HepG2 (cell line): ENCODE results near the gene C1orf115. TPM values are rescaled to one million over a fixed set of nuclear protein-coding genes. Genes with fewer than 3 reads are reported as not detected.
"Not testable (repeated sequence)": the region's sequence is repeated elsewhere in the genome, so short reads cannot be mapped to it uniquely, and the experiment has no call there.

Source experiments
- ATAC-seq: fragments of 200-7000 bp; cut with Tn5 transposase; 3 replicates; pipeline ENCODE4 v1.9.1; 2020; ENCODE audit warnings: mild to moderate bottlenecking, moderate library complexity
- BruUV-seq: library from RNA; stranded (reverse); fragments of 400-500 nt; replicated peaks from 2 replicates; lab custom pipeline; 2021; lab: Mats Ljungman, UMichigan
- CTCF ChIA-PET: fragments of 300-600 bp; formaldehyde crosslinking; extraction: SDS; loops from one replicate; lab custom pipeline; 2021; ENCODE audit warnings: low total read pairs, inconsistent platforms, low intra/inter-chr PET ratio; lab: Yijun Ruan, JAX
- POLR2A ChIA-PET: fragments of 350-600 bp; sonication (Branson Sonifier 250); formaldehyde crosslinking; loops from one replicate; lab custom pipeline; 2020; ENCODE audit warnings: antibody characterized with exemption, inconsistent platforms; lab: Yijun Ruan, JAX
- DNase-seq: peaks from one replicate; pipeline ENCODE4 v3.0.0-alpha.2; 2015; ENCODE audit warnings: low spot score
- FAIRE-seq: peaks from 3 replicates; lab custom pipeline; 2011; peaks lifted over from hg19 to GRCh38; lab: Jason Lieb, UNC
- H2AFZ ChIP-seq: one replicate; pipeline ENCODE4 v1.6.1; 2011; ENCODE audit warnings: low read length, inconsistent platforms
- H3K27ac ChIP-seq: fragments of 300-600 bp; 3 replicates; pipeline ENCODE4 v1.8.0; 2011; ENCODE audit warnings: mixed run types, mild to moderate bottlenecking, mixed read lengths, low read length, inconsistent platforms; ENCODE audit not compliant: insufficient read depth; ENCODE audit errors: extremely low read length
- H3K27me3 ChIP-seq, 2 experiments: fragments of 200-600 bp in 1 of 2; 2 replicates in 1 of 2; 3 replicates in 1 of 2; pipeline versions ENCODE4 v1.6.0 to v1.8.0; 2011; ENCODE audit warnings: low read length in 2 of 2, mild to moderate bottlenecking in 2 of 2, moderate library complexity in 2 of 2, inconsistent platforms in 1 of 2; ENCODE audit not compliant: insufficient read depth in 2 of 2, control insufficient read depth in 1 of 2
- H3K36me3 ChIP-seq, 2 experiments: fragments of 200-600 bp in 1 of 2; replicated peaks in 1 of 2; 2 replicates in 1 of 2; 3 replicates in 1 of 2; pipeline versions ENCODE4 v1.5.1 to v1.8.0; 2011; ENCODE audit warnings: low read length in 2 of 2, inconsistent platforms in 1 of 2; ENCODE audit not compliant: insufficient read depth in 2 of 2, control insufficient read depth in 1 of 2
- H3K4me1 ChIP-seq: 2 replicates; pipeline ENCODE4 v1.5.1; 2012; ENCODE audit warnings: low read length, inconsistent platforms; ENCODE audit not compliant: insufficient read depth
- H3K4me2 ChIP-seq: 2 replicates; pipeline ENCODE4 v1.6.0; 2011; ENCODE audit warnings: low read depth, low read length, inconsistent platforms
- H3K4me3 ChIP-seq, 3 experiments: fragments of 200-600 bp in 1 of 3; sonication (generic), shearing (Covaris generic) in 1 of 3; replicated peaks in 1 of 3; 2 replicates each; pipeline ENCODE4 v1.5.1; 2011 to 2016; ENCODE audit warnings: low read length in 3 of 3, inconsistent platforms in 2 of 3, low read depth in 2 of 3, mild to moderate bottlenecking in 2 of 3, control low read depth in 1 of 3, mixed read lengths in 1 of 3; ENCODE audit not compliant: insufficient read depth in 1 of 3
- H3K79me2 ChIP-seq: one replicate; pipeline ENCODE4 v1.6.1; 2011; ENCODE audit warnings: low read length, inconsistent platforms; ENCODE audit not compliant: insufficient read depth
- H3K9ac ChIP-seq: 2 replicates; pipeline ENCODE4 v1.6.0; 2011; ENCODE audit warnings: mild to moderate bottlenecking, low read depth, low read length, inconsistent platforms; ENCODE audit not compliant: insufficient read depth
- H3K9me3 ChIP-seq: 2 replicates; pipeline ENCODE4 v1.5.1; 2012; ENCODE audit warnings: mild to moderate bottlenecking, low read length
- H4K20me1 ChIP-seq: 2 replicates; pipeline ENCODE4 v1.6.0; 2011; ENCODE audit warnings: inconsistent platforms, mild to moderate bottlenecking, low read length, moderate library complexity; ENCODE audit not compliant: insufficient read depth
- FOXP1 ChIP-seq, 2 experiments: fragments of 450-650 bp in 1 of 2; IDR thresholded peaks; 2 replicates each; pipeline ENCODE4 v1.6.1; 2017 to 2018; ENCODE audit warnings: antibody characterized with exemption in 1 of 2
- IKZF1 ChIP-seq: fragments of 450-650 bp; IDR thresholded peaks from 2 replicates; pipeline ENCODE4 v1.7.1; 2016
- NCOA5 ChIP-seq: sonication (generic); formaldehyde crosslinking; IDR thresholded peaks from 2 replicates; pipeline ENCODE4 v1.4.0; 2020; ENCODE audit warnings: missing genetic modification reagents
- NFKBIZ ChIP-seq: IDR thresholded peaks from 2 replicates; pipeline ENCODE4 v1.6.1; 2018; ENCODE audit warnings: missing genetic modification reagents, missing compliant biosample characterization
- SAP130 ChIP-seq: IDR thresholded peaks from 2 replicates; pipeline ENCODE4 v1.6.1; 2016; ENCODE audit warnings: low read depth
- XRCC5 ChIP-seq: fragments of 200-400 bp; formaldehyde crosslinking; optimal IDR thresholded peaks from 2 replicates; pipeline ENCODE3; 2017; ENCODE audit warnings: mild to moderate bottlenecking, low read length
- ZNF205 ChIP-seq: IDR thresholded peaks from 2 replicates; pipeline ENCODE4 v1.6.1; 2018; ENCODE audit warnings: missing biosample characterization, missing genetic modification reagents
- ZNF451 ChIP-seq: sonication (generic); formaldehyde crosslinking; IDR thresholded peaks from 2 replicates; pipeline ENCODE4 v1.5.0; 2020; ENCODE audit warnings: mild to moderate bottlenecking, missing genetic modification reagents
- ZNF598 ChIP-seq: sonication (generic); formaldehyde crosslinking; IDR thresholded peaks from 2 replicates; pipeline ENCODE4 v1.5.1; 2020; ENCODE audit warnings: mild to moderate bottlenecking, missing genetic modification reagents, borderline replicate concordance
- ZNF619 ChIP-seq: sonication (generic); formaldehyde crosslinking; IDR thresholded peaks from 2 replicates; pipeline ENCODE4 v1.4.0; 2020; ENCODE audit warnings: mild to moderate bottlenecking, missing genetic modification reagents
- WGBS: methylation state at CpG from one replicate; pipeline ENCODE4 v1.1.6; 2017; ENCODE audit warnings: low lambda C conversion rate; 5-methylcytosine and 5-hydroxymethylcytosine counted together
- in situ Hi-C: cut with HindIII; loops from 2 replicates; pipeline ENCODE4 v1.10.0; 2017; ENCODE audit warnings: low pct_unique_long_range_greater_than_20kb; ENCODE audit not compliant: extremely low pct_ligation_motif_present
- intact Hi-C: fragments of 100-400 bp; cut with micrococcal nuclease; formaldehyde crosslinking; loops from one replicate; pipeline ENCODE4 v1.10.0; 2022; ENCODE audit not compliant: unreplicated experiment
- polyA plus RNA-seq, 8 experiments: library from polyadenylated mRNA; depleted of rRNA in 3 of 8; stranded (reverse) in 7 of 8; unstranded in 1 of 8; fragments of >200 nt; fragmentation: Illumina TruSeq in 4 of 8; extraction: Trizol in 4 of 8; gene quantifications; 2 replicates each; pipeline versions ENCODE4 v1.2.1 to v1.2.3, GENCODE V29; 2011 to 2016; ENCODE audit warnings: low read depth in 4 of 8, missing spikeins in 1 of 8, mixed read lengths in 1 of 8; ENCODE audit not compliant: insufficient read depth in 1 of 8
- total RNA-seq, 5 experiments: library from RNA; depleted of rRNA; stranded (reverse); fragments of >200 nt; fragmentation: Illumina TruSeq; extraction: Trizol; gene quantifications; 2 replicates each; pipeline ENCODE4 v1.2.3, GENCODE V29; 2016; ENCODE audit warnings: low read depth in 1 of 5
- TF ChIP-seq, protein P1 (sequence below): sonication (generic); formaldehyde crosslinking; IDR thresholded peaks from 2 replicates; pipeline ENCODE4 v1.5.0; 2020; ENCODE audit warnings: missing genetic modification reagents
- TF ChIP-seq, protein P2 (sequence below): sonication (generic); formaldehyde crosslinking; IDR thresholded peaks from 2 replicates; pipeline ENCODE4 v1.8.1; 2023; ENCODE audit warnings: missing genetic modification reagents, mild to moderate bottlenecking, borderline replicate concordance
- TF ChIP-seq, protein P3 (sequence below): sonication (generic); formaldehyde crosslinking; IDR thresholded peaks from 2 replicates; pipeline ENCODE4 v1.4.0; 2020; ENCODE audit warnings: mild to moderate bottlenecking, missing genetic modification reagents
- TF ChIP-seq, protein P4 (sequence below): sonication (generic); formaldehyde crosslinking; IDR thresholded peaks from 2 replicates; pipeline ENCODE4 v1.5.1; 2020; ENCODE audit warnings: missing genetic modification reagents, mild to moderate bottlenecking, borderline replicate concordance
- TF ChIP-seq, protein P5 (sequence below): sonication (generic); formaldehyde crosslinking; IDR thresholded peaks from 2 replicates; pipeline ENCODE4 v1.8.1; 2023; ENCODE audit warnings: mild to moderate bottlenecking, inconsistent platforms, moderate library complexity, missing genetic modification reagents, borderline replicate concordance

Gene C1orf115
- total and polyA plus RNA-seq, 2 of the 13 experiments (the other 11 are each of a cell fraction or from before 2014, with no cell fraction given): 25.2 to 85.9 TPM

DNA sequence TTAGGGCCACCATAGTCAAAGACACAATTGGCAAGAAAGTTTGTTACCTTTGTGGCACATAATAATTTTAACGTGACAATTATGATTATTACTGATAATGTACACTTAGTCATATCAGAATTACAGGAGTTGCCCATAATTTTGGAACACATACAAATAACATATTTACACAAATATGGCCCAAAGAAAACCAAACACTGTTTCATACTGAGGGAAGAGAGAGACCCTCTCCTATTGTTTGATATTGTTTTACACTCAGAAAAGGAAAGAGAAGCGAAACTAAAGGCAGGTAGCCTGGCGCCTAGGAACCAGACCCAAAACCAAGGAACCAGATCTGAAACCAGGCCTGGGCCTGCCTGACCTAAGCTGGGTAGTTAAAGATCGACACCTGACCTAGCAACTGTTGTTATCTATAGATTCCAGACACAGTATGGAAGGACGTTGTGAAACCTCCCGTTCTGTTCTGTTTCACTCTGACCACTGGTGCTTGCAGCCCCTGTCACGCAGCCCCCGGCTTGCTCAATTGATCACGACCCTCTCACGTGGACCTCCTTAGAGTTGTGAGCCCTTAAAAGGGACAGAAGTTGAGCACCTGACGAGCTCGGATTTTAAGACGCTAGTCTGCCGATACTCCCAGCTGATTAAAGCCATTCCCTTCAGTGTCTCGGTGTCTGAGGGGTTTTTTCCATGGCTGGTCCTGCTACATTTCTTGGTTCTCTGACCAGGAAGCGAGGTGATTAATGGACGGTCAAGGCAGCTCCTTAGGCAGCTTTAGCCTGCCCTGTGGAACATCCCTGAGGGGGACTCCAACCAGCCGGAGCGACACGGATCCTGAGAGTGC lies 27.9 kb downstream of the C1orf115 start:
- no peak for DNase-seq
- intact Hi-C loops: no loop called here
- no TSS peak for BruUV-seq
- H3K79me2 ChIP-seq: no peaks in the 10 kb centered on the region
- no peak for FAIRE-seq
- TF ChIP-seq FOXP1 (IDR thresholded peaks at IDR 0.05): no peak
- no peak for TF ChIP-seq FOXP1 (CRISPR knock-in tag; IDR thresholded peaks at IDR 0.05)
- TF ChIP-seq, protein P1, sequence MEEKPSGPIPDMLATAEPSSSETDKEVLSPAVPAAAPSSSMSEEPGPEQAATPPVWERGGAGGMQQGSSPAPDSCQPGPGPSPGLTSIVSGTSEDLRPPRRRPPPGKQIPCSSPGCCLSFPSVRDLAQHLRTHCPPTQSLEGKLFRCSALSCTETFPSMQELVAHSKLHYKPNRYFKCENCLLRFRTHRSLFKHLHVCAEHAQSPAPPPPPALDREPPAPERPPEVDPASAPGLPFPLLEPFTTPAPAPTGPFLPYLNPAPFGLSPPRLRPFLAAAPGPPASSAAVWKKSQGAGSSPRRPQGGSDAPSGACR: no peak
- no peak for TF ChIP-seq ZNF205 (CRISPR knock-in tag)
- TF ChIP-seq, protein P2, sequence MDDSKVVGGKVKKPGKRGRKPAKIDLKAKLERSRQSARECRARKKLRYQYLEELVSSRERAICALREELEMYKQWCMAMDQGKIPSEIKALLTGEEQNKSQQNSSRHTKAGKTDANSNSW (CRISPR knock-in tag): no peak
- TF ChIP-seq NFKBIZ (CRISPR knock-in tag): no peak
- TF ChIP-seq ZNF598: no peak
- TF ChIP-seq, protein P3, sequence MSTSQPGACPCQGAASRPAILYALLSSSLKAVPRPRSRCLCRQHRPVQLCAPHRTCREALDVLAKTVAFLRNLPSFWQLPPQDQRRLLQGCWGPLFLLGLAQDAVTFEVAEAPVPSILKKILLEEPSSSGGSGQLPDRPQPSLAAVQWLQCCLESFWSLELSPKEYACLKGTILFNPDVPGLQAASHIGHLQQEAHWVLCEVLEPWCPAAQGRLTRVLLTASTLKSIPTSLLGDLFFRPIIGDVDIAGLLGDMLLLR (CRISPR knock-in tag): no peak
- TF ChIP-seq NCOA5 (CRISPR knock-in tag): no peak
- TF ChIP-seq SAP130 (CRISPR knock-in tag): no peak
- no peak for TF ChIP-seq ZNF619
- TF ChIP-seq, protein P4, sequence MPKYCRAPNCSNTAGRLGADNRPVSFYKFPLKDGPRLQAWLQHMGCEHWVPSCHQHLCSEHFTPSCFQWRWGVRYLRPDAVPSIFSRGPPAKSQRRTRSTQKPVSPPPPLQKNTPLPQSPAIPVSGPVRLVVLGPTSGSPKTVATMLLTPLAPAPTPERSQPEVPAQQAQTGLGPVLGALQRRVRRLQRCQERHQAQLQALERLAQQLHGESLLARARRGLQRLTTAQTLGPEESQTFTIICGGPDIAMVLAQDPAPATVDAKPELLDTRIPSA: no peak
- TF ChIP-seq ZNF451 (CRISPR knock-in tag): no peak
- no peak for TF ChIP-seq IKZF1
- TF ChIP-seq, protein P5, sequence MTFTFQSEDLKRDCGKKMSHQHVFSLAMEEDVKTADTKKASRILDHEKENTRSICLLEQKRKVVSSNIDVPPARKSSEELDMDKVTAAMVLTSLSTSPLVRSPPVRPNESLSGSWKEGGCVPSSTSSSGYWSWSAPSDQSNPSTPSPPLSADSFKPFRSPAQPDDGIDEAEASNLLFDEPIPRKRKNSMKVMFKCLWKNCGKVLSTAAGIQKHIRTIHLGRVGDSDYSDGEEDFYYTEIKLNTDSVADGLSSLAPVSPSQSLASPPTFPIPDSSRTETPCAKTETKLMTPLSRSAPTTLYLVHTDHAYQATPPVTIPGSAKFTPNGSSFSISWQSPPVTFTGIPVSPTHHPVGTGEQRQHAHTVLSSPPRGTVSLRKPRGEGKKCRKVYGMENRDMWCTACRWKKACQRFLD (CRISPR knock-in tag): no peak
- no peak for TF ChIP-seq XRCC5
- no peak for ATAC-seq
- no peak overlapping the region for H3K9ac ChIP-seq
- H2AFZ ChIP-seq: no peak overlapping the region
- CTCF ChIA-PET: no interaction called here
- no peaks in the 10 kb centered on the region; the same call in 1 of the 2 replicates for H3K9me3 ChIP-seq
- H3K4me1 ChIP-seq: peaks cover 15% of the 10 kb centered on the region; the same call in 1 of the 2 replicates
- H3K36me3 ChIP-seq: no peaks in the 10 kb centered on the region
- peak overlapping the region; percentile 57 for H3K4me2 ChIP-seq
- no peak overlapping the region for H3K27ac ChIP-seq
- H4K20me1 ChIP-seq: no peaks in the 10 kb centered on the region
- no peak overlapping the region for H3K4me3 ChIP-seq
- WGBS: 31% methylated on average over 11 of the region's 20 CpGs
- POLR2A ChIA-PET: no interaction called here
- in situ Hi-C loops: no loop called here
- H3K27me3 ChIP-seq: no peaks in the 10 kb centered on the region

DNA sequence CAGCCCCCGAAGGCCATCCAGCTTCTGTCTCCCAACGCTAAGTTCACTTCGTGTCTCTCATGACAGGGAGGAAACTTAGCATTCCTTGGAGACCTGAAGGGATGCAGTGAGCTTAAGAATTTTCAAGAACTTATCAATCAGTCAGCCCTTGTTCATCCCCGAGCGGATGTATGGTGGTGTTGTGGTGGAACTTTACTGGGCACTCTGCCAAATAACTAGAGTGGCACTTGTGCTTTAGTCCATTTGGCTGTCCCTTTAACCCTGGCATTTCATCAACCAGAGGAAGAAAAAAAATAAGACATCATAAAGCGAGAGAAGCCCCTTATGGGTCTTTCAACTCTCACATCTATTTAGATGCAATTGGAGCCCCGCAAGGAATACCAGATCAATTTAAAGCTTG lies 31.1 kb downstream of the C1orf115 start:
- H3K27me3 ChIP-seq, H3K9me3 ChIP-seq, H3K36me3 ChIP-seq, in situ Hi-C loops, BruUV-seq, H4K20me1 ChIP-seq, intact Hi-C loops, H3K27ac ChIP-seq, H3K79me2 ChIP-seq, H3K9ac ChIP-seq, FAIRE-seq, H3K4me3 ChIP-seq, ATAC-seq, H3K4me2 ChIP-seq, CTCF ChIA-PET, DNase-seq, H2AFZ ChIP-seq: not testable (repeated sequence)
- POLR2A ChIA-PET: interaction anchor here (1.0 kb wide), 1 partner anchor 27 kb away, joined by 3 read pairs; the partner anchor contains the start of gene MTARC2
- H3K4me1 ChIP-seq: peaks cover 15% of the 10 kb centered on the region; the same call in 1 of the 2 replicates
- WGBS: 32% methylated on average over 7 of the region's 7 CpGs
